Measurements from ENCODE around the gene ARHGEF6.
"Not testable (repeated sequence)": the region's sequence is repeated elsewhere in the genome, so short reads cannot be mapped to it uniquely, and the experiment has no call there.

Gene ARHGEF6, protein sequence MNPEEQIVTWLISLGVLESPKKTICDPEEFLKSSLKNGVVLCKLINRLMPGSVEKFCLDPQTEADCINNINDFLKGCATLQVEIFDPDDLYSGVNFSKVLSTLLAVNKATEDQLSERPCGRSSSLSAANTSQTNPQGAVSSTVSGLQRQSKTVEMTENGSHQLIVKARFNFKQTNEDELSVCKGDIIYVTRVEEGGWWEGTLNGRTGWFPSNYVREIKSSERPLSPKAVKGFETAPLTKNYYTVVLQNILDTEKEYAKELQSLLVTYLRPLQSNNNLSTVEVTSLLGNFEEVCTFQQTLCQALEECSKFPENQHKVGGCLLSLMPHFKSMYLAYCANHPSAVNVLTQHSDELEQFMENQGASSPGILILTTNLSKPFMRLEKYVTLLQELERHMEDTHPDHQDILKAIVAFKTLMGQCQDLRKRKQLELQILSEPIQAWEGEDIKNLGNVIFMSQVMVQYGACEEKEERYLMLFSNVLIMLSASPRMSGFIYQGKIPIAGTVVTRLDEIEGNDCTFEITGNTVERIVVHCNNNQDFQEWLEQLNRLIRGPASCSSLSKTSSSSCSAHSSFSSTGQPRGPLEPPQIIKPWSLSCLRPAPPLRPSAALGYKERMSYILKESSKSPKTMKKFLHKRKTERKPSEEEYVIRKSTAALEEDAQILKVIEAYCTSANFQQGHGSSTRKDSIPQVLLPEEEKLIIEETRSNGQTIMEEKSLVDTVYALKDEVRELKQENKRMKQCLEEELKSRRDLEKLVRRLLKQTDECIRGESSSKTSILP

DNA sequence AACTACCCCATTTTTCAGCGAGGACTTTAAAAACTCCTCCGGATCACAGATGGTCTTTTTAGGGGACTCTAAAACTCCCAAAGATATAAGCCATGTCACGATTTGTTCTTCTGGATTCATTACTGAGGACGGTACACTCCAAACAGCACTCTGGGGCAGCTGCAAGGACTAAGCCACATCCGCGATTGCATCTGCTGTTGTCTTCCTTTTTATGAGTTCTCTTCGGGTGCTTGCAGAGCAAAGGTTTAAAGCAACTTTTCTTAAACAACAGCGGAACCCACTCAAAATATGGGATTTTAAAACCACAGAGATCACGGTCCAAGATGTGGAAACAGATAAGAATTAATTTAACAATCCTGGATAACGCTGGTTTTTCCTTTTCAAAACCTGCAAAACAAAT, at the start of gene ARHGEF6:
ARHGEF6 (minus strand) TSS at position 170 of the 400 bp plus-strand sequence; CDS start at position 120, 50 bp downstream.
- no peak for DNase-seq

DNA sequence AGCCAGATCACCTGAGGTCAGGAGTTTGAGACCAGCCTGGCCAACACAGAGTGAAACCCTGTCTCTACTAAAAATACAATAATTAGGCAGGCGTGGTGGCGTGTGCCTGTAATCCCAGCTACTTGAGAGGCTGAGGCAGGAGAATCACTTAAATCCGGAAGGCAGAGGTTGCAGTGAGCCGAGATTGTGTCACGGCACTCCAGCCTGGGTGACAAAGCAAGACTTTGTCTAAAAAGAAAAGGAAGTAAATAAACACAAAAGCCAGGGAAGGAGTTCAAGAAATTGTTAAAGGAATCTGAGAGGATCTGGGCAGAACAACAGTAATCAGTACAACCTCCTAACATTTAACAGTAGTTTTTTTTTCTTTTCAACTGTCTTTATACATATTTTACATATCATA, 48.7 kb upstream of the ARHGEF6 start:
- no peak for DNase-seq

DNA sequence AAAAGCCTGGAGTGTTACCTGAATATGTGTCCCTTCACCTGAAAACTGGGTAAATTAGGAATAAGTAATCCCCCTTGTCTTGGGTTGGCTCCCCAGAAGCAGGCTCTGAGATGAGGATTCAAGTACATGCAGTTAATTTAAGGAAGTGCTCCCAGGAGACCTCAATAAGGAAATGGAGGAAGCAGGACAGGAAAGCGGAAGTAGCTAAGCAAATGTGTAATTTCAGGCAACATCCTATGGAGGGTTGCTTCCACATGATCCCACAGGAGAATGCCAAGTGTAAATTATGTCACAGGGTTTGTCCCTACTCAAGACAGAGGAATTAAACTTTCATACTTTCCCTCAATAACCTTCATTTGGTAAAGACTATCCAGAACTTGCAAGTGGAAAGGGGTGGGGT, 48.1 kb upstream of the ARHGEF6 start:
- no peak for DNase-seq

DNA sequence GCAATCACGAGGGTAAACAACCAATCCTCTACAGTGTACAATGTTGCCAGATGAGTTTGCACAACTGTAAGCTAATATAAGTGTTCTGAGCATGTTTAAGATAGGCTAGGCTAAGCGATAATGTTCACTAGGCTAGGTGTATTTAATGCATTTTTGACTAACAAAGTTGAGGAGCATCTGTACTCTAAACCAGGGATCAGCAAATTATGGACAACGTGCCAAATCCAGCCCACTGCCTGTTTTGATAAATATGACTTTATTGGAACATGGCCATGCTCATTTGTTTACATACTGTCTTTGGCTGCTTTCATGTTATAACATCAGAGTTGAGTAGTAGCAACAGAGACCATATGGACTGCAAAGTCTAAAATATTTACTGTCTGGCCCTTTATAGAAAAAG, 46.3 kb upstream of the ARHGEF6 start:
- DNase-seq, result no peak

DNA sequence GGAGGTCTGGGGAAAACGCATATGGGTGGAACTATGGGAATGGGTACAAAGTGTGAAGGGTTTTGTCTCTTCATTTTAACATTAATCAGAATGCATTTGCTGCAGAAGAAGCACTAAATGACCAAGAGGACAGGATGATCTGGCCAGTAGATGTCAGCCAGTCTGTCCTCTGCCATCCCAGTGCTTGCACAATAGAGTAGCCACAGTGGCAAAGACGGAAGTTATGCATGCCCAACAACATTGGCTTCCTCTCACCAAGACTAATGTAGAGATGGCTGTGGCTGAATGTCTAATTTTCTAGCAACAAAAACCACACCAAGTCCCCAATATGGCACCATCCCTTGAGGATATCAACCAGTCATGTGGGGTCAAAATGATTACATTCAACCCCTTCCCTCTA, 45.0 kb upstream of the ARHGEF6 start:
- DNase-seq, result no peak

DNA sequence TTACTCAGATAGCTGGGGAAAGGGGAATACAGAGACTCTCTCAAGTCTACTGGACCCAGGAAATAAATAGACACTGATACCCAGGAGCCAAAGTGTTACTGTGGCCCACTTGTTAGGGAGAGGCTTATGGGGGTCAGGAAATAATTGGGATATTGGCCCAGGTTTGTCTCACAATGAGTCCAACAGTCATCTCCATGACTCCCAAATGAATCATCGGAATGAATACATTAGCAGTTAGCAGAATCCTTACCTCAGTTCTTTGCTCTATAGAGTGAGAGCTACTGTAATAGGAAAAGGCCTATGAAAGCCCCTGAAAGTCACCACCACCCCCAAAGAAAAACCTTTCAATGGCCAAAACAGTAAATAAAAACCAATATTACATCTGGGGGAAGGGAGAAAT, 42.4 kb upstream of the ARHGEF6 start:
- DNase-seq, result no peak

DNA sequence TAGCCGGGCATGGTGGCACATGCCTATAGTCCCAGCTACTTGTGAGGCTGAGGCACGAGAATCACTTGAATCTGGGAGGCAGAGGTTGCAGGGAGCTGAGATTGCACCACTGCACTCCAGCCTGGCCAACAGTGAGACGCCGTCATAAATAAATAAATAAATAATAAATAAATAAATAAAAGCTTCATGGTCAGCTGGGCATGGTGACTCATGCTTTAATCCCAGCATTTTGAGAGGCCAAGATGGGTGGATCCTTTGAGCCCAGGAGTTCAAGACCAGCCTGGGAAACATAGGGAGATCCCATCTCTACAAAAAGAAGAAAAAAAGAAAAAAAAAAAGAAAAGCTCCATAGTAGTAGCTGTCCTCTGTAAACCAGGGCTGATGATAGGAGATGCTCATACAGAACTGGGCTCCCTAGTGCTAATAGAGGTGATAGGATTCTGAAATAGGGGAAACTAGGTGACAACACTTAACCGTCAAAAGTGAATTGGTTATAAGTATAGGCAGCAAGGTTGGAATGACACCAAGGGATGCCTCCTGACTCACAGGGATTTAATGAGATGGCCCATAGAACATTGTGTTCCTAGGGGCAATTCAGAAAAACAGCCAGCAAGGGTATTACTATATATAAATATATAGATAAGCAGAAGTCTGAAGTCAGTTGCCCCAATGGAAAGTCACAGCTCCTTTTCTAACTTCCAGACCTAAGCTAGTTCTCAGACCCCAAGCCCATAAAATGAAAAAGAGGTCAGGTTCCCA, 41.8 kb upstream of the ARHGEF6 start:
- DNase-seq, result no peak

DNA sequence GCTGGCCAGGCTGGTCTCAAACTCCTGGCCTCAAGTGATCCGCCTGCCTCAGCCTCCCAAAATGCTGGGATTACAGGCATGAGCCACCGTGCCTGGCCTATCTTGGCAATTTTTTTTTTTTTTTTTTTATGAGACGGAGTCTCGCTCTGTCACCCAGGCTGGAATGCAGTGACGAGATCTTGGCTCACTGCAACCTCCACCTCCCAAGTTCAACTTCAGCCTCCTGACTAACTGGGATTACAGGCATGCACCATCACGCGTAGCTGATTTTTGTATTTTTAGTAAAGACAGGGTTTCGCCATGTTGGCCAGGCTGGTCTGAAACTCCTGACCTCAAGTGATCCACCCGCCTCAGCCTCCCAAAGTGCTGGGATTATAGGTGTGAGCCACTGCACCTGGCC, 39.0 kb upstream of the ARHGEF6 start:
- DNase-seq, result not testable (repeated sequence)

DNA sequence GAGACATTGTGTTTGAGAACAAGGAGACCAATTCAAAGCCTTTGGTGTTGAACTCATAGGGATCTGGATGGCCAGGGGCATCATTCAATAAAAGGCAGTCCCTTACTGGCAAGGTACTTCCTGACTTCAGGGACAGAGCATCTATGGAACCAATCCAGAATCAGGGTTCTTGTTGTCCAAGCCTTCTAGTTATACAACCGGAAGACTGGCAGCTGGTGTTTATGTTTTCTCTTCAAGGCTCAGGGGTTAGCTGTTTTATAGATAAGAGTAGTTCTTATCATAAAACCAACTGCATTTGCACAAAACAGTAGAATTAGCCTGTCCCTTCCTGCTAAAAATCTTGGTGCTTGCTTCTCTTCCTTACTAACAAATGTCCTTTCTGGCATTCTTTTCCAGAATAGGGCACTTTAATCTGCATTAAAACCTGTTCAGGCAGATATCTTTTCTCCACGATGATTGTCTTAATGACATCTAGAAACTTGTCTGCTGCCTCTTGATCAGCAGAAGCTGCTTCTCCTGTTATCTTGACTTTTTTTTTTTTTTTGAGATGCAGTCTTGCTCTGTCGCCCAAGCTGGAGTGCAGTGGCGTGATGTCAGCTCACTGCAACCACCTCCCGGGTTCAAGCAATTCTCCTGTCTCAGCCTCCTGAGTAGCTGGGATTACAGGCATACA, 38.4 kb upstream of the ARHGEF6 start:
- DNase-seq, result no peak

DNA sequence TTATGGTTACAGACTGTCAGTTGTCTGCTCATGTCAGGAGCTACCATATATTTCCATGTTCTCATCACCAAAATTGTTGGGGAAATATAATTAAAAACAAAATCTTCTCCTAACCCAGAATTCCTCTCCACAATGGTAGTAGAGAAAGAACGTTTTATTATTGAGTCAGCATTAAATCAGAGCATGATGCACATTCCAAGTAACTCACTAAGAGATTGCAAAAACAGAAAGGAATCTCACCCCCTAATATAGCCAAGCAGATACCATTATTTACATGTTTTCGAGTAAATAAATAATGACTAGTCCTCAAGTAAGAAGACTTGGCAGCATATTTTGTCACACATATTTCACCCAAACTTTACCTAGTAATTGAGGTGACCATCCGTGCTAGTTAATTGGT, 36.2 kb upstream of the ARHGEF6 start:
- no peak for DNase-seq

DNA sequence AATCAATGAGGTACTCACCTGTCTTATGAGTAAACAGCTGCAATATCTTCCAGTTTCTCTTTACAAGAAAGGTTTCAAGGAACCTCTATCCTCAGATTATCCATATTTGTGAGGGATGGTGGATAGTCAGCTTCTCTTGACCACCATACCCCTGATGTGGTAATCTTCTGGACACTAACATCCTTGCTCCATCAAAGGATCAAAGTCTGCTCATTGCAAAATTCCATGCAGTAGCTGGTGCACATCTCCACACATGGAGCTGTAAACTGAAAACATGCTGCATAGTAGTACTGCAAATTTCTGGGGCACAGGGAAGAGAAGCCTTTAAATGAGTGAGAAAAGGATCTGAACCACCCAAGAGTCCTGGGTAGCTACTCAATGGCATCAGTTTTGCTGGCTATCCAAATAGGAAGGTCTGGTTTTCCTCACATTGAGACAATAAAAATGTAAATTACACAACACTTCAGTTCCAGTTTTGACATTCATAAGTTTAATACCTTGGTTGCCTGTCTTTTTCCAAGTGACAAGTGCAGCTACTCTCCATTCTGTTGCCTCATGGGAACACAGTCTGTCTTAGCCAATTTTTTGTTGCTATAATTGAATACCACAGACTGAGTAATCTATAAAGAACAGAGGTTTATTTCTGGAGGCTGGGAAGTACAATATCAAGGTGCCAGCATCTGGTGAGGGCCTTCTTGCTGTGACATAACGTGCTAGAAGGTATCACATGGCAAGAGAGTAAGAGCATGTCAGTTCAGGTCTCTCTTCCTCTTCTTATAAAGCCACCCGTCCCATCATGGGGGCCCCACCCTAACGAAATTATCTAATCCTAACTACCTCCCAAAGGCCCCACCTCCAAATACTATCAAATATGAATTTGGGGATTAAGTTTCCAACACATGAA, 34.4 kb upstream of the ARHGEF6 start:
- DNase-seq, result no peak

DNA sequence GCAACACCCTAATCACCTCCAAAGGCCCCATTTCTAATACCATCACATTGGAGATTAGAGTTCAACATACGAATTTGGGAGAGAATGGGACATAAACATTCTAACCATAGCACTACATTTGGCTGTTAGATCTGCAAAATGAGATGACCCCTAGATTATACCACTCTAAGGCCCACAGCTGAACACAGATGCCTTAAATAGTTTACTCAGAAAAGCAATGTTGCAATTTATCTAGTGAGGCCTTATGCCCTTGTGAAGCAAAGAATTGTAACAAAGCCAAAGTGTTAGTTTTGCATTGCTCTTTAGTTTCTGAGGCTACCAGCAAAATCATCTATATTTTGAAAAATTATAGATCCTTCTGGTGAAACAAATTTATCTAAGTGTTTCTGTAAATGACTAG, 31.6 kb upstream of the ARHGEF6 start:
- no peak for DNase-seq

DNA sequence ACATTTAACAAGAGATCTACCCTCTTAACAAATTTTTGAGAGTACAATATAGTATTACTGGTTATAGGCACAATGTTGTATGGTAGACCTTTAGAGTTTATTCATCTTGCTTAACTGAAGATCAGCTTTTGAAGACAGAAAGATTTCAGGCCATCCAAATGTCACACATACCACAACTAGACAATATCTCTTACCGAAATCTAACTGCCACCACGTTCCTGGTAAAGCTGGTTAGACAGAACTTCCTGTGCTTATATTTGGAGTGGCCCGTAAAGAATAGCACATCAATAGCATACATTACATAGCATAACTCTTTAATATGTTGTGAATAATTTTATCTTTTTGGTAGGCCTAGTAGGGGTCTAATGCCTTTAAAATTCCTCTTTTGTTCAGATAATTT, 29.8 kb upstream of the ARHGEF6 start:
- DNase-seq, result no peak

DNA sequence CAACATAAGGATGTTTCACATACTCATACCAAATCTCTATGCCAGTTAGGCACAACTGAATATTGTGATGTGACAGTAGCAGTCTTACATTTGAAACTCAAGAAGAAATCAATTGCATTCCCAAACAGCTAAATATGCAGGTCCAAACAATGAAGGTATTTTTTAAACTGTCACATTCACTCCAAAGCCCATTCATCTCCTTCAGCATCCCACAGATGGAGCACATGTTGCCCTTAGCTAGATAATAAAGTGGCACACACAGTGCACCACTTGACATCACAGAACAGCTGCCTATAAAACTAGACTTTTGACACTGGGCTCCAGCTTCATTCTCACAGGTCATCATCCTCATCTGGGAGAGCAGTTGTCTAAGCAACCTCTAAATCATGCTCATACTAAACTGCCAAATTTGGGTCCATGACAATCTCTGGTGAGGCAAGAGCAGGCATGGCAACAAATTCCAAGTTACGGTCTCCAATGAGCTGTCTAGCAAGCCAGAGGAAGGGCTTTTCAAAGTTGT, 26.2 kb upstream of the ARHGEF6 start:
- no peak for DNase-seq

DNA sequence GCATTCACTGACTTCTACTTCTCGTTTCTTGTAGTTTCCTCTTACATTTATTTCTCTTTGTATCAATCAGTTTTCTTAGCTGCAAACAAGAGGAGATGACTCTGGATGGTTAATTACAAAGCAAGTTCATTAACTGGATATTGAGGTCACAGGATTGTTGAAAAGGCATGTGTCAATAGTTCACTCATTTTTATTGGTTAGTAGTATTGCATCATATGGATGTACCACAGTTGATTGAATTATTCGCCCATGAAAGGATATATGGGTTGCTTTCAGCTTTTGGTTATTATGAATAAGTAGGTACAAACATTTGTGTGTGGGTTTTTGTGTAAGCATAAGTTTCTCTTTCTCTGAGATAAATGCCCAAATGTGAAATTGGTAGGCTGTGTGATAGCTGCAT, 21.8 kb upstream of the ARHGEF6 start:
- no peak for DNase-seq

DNA sequence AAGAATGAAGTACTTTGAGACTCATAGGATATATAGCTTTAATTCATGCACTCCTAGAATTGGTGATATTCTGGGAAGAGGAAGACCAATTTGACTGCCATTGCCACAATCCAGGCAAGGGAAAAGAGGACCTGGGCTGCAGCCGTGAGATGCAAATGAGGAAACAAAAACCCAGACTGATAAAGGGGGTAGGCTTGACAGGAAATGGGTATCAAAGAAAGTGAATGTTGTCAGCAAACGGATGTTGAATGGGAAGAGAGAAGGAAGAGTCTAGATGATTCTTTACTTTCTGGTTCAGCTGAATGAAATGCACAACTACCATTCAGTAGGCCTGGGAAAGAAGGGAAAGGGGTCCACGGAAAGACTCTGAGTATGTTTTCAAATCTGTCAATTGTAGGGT, 17.1 kb upstream of the ARHGEF6 start:
- no peak for DNase-seq

DNA sequence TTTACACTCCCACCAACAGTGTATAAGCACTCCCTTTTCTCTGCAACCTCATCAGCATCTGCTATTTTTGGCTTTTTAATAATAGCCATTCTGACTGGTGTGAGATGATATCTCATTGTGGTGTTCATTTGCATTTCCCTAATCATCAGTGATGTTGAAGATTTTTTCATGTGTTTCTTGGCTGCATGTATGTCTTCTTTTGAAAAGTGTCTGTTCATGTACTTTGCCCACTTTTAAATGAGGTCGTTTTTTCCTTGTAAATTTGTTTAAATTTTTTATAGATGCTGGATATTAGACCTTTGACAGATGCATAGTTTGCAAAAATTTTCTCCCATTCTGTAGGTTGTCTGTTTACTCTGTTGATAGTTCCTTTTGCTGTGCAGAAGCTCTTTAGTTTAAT, 14.4 kb upstream of the ARHGEF6 start:
- not testable (repeated sequence) for DNase-seq

DNA sequence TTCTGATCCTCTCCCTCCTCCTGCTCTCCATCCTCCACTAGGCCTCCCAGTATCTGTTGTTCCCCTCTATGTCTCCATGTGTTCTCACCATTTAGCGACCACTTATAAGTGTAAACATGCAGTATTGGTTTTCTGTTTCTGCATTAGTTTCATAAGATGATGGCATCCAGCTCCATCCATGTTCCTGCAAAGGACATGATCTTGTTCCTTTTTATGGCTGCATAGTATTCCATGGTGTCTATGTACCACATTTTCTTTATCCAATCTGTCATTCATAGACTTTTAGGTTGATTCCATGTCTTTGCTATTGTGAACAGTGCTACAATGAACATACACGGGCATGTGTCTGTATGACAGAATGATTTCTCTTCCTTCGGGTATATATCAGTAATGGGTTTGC, 13.9 kb upstream of the ARHGEF6 start:
- not testable (repeated sequence) for DNase-seq

DNA sequence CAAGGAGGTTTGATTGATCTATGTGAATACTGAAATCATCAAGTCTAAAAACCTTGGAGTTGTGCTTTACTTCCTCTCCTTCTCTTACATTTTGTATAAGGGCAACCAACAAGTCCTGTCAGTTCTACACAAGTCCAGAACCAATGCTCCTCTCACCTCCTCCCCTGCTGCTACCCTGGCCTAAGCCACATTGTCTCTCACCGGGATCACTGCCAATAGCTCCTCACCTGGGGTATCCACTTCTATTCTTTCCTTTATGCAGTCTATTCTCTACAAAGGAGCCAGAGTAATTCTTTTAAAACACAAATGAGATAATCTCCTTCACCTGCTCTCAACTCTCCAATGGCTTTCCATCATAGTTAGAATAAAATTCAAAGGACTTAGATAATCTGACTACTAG, 13.3 kb upstream of the ARHGEF6 start:
- no peak for DNase-seq

DNA sequence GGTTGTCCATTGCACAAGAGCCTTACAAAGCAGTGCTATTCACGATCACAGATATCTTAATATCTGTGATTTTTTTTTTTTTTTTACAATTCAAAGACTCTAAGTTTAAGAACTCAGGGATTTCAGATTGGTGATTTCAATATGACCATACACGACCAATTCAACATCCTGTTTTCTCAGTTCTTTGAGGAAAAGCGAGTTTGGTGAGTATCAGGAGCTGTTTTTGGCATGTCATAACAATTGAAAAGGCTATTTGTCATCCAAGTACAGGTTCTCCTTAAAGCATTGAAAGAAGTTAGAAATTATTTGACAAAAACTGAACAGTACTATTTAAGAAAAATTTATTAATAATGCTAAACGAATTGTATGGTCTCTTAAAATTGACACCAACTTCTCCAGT, 9.1 kb upstream of the ARHGEF6 start:
- DNase-seq, result no peak

DNA sequence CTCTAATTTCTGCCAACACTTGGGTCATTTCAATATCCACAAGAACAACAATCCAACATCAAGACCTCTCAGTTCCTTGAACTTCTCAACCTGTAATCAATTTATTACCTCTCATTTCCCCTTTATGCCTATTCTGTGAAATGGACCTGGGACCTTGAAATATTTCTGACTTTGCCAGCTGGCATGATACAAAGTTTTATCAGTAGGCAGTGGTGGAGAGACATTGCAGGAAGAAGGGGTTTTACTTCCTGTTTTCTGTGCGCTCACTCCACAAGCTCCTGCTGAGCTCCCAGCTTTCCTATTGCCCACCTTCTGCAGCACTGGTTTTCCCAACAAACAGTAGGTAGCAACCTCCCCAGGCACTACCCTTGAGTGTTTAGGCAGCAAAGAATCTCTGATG, 3.5 kb upstream of the ARHGEF6 start:
- DNase-seq, result no peak

DNA sequence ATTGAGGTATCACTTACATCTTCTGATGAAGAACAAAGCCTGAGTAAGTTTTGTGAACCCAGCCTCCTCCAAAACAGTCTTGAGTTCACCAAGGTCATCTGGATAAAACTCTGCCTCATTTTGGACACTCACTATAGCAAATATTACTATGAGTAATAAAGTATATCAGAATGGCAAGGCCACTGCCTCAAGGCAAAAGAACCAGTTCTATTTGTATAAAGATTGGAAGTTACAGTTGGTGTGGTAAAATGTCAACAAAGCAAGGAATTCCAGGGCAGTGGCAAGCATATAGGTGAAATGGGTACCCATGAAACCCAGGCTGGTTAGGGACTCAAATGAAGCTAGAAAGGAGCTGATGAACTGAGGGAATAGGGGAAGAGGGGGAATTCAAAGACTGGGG, 2.4 kb upstream of the ARHGEF6 start:
- no peak for DNase-seq

All from activated CD4-positive, alpha-beta T cell treated with anti-CD3 and anti-CD28 coated beads for 4 hours (primary cell).